HepG2 (cell line): ENCODE data around the gene RILPL1. TPM values are rescaled to one million over a fixed set of nuclear protein-coding genes. Genes with fewer than 3 reads are reported as not detected.

Experiments used
- AKAP8 ChIP-seq: sonication (generic); formaldehyde crosslinking; IDR thresholded peaks from 2 replicates; pipeline ENCODE4 v1.5.1; 2020; ENCODE audit warnings: mild to moderate bottlenecking, missing genetic modification reagents
- BRF2 ChIP-seq: sonication (generic); formaldehyde crosslinking; IDR thresholded peaks from 2 replicates; pipeline ENCODE4 v1.8.1; 2022; ENCODE audit warnings: mild to moderate bottlenecking, missing genetic modification reagents
- CREBL2 ChIP-seq: sonication (generic); formaldehyde crosslinking; IDR thresholded peaks from 2 replicates; pipeline ENCODE4 v1.8.1; 2023; ENCODE audit warnings: missing genetic modification reagents, mild to moderate bottlenecking, borderline replicate concordance
- FOXK1 ChIP-seq: sonication (generic); formaldehyde crosslinking; IDR thresholded peaks from 2 replicates; pipeline ENCODE4 v1.4.0; 2020; ENCODE audit warnings: low read depth, missing genetic modification reagents, borderline replicate concordance
- FOXO4 ChIP-seq: sonication (generic); formaldehyde crosslinking; conservative IDR thresholded peaks from 2 replicates; pipeline ENCODE4 v1.8.1; 2023; ENCODE audit warnings: missing genetic modification reagents
- GABPA ChIP-seq, 2 experiments: IDR thresholded peaks; 2 replicates each; pipeline ENCODE4 v1.6.1; 2011 to 2016; ENCODE audit warnings: low read depth in 2 of 2, low read length in 1 of 2, missing biosample characterization in 1 of 2, missing genetic modification characterization in 1 of 2
- HINFP ChIP-seq: sonication (generic); formaldehyde crosslinking; IDR thresholded peaks from 2 replicates; pipeline ENCODE4 v1.4.0; 2020; ENCODE audit warnings: low read depth, mild to moderate bottlenecking, missing genetic modification reagents
- HNF4G ChIP-seq, 2 experiments: sonication (generic) in 1 of 2; formaldehyde crosslinking in 1 of 2; IDR thresholded peaks; 2 replicates each; pipeline versions ENCODE4 v1.4.0 to v1.6.1; 2011 to 2020; ENCODE audit warnings: borderline replicate concordance in 2 of 2, low read depth in 2 of 2, mild to moderate bottlenecking in 2 of 2, low read length in 1 of 2, missing genetic modification reagents in 1 of 2, moderate library complexity in 1 of 2
- MAFG ChIP-seq: sonication (generic); formaldehyde crosslinking; IDR thresholded peaks from 2 replicates; pipeline ENCODE4 v1.5.1; 2020; ENCODE audit warnings: mild to moderate bottlenecking, missing genetic modification reagents
- NCOR1 ChIP-seq: fragments of 200-600 bp; sonication (generic); IDR thresholded peaks from 2 replicates; pipeline ENCODE4 v1.7.0; 2017; ENCODE audit warnings: antibody characterized with exemption, low read length, borderline replicate concordance
- NR2F2 ChIP-seq: IDR thresholded peaks from 2 replicates; pipeline ENCODE4 v1.6.1; 2012; ENCODE audit warnings: low read depth, inconsistent platforms, borderline replicate concordance
- PAWR ChIP-seq: sonication (generic); formaldehyde crosslinking; IDR thresholded peaks from 2 replicates; pipeline ENCODE4 v1.4.0; 2020; ENCODE audit warnings: missing genetic modification reagents, mild to moderate bottlenecking, borderline replicate concordance
- SALL1 ChIP-seq: sonication (generic); formaldehyde crosslinking; IDR thresholded peaks from 2 replicates; pipeline ENCODE4 v1.8.0; 2022; ENCODE audit warnings: mild to moderate bottlenecking, missing genetic modification reagents
- TEAD3 ChIP-seq: optimal IDR thresholded peaks from 2 replicates; pipeline ENCODE3; 2016; ENCODE audit warnings: borderline replicate concordance
- ZFP90 ChIP-seq: sonication (generic); formaldehyde crosslinking; IDR thresholded peaks from 2 replicates; pipeline ENCODE4 v1.8.0; 2022; ENCODE audit warnings: missing genetic modification reagents, mild to moderate bottlenecking, inconsistent platforms, borderline replicate concordance
- ZMYM3 ChIP-seq: sonication (generic); formaldehyde crosslinking; IDR thresholded peaks from 2 replicates; pipeline ENCODE4 v1.5.1; 2020; ENCODE audit warnings: mild to moderate bottlenecking, missing genetic modification reagents
- ZNF18 ChIP-seq: sonication (generic); formaldehyde crosslinking; IDR thresholded peaks from 2 replicates; pipeline ENCODE4 v1.8.0; 2022; ENCODE audit warnings: mild to moderate bottlenecking, missing genetic modification reagents; ENCODE audit not compliant: insufficient replicate concordance
- ZNF354B ChIP-seq: sonication (generic); formaldehyde crosslinking; IDR thresholded peaks from 2 replicates; pipeline ENCODE4 v1.8.0; 2022; ENCODE audit warnings: mild to moderate bottlenecking, missing genetic modification reagents
- ZNF557 ChIP-seq: sonication (generic); formaldehyde crosslinking; IDR thresholded peaks from 2 replicates; pipeline ENCODE4 v1.4.0; 2020; ENCODE audit warnings: missing genetic modification reagents
- ZNF563 ChIP-seq: sonication (generic); formaldehyde crosslinking; IDR thresholded peaks from 2 replicates; pipeline ENCODE4 v1.8.0; 2022; ENCODE audit warnings: mild to moderate bottlenecking, moderate library complexity, missing genetic modification reagents
- ZNF639 ChIP-seq: conservative IDR thresholded peaks from 2 replicates; pipeline ENCODE4 v1.6.1; 2018; ENCODE audit warnings: missing genetic modification reagents
- ZNF724P ChIP-seq: sonication (generic); formaldehyde crosslinking; IDR thresholded peaks from 2 replicates; pipeline ENCODE4 v1.8.0; 2022; ENCODE audit warnings: missing genetic modification reagents, borderline replicate concordance
- polyA plus RNA-seq, 8 experiments: library from polyadenylated mRNA; depleted of rRNA in 3 of 8; stranded (reverse) in 7 of 8; unstranded in 1 of 8; fragments of >200 nt; fragmentation: Illumina TruSeq in 4 of 8; extraction: Trizol in 4 of 8; gene quantifications; 2 replicates each; pipeline versions ENCODE4 v1.2.1 to v1.2.3, GENCODE V29; 2011 to 2016; ENCODE audit warnings: low read depth in 4 of 8, missing spikeins in 1 of 8, mixed read lengths in 1 of 8; ENCODE audit not compliant: insufficient read depth in 1 of 8
- total RNA-seq, 5 experiments: library from RNA; depleted of rRNA; stranded (reverse); fragments of >200 nt; fragmentation: Illumina TruSeq; extraction: Trizol; gene quantifications; 2 replicates each; pipeline ENCODE4 v1.2.3, GENCODE V29; 2016; ENCODE audit warnings: low read depth in 1 of 5

The RILPL1 gene
- total and polyA plus RNA-seq, 2 of the 13 experiments (the other 11 are each of a cell fraction or from before 2014, with no cell fraction given) = 5.8 to 28.4 TPM

- TF ChIP-seq ZNF18 (CRISPR knock-in tag) = no peak
- TF ChIP-seq NCOR1 = no peak
- TF ChIP-seq HINFP (CRISPR knock-in tag) = no peak
- peak; percentile 46; the same call in 1 of the 2 replicates for TF ChIP-seq ZNF563 (CRISPR knock-in tag)
- no peak for TF ChIP-seq CREBL2 (CRISPR knock-in tag)
- TF ChIP-seq ZFP90 (CRISPR knock-in tag) = 0 out of 2 replicates have a peak, but pooled peaks have one; percentile 54
- peak; percentile 41; the same call in 1 of the 2 replicates for TF ChIP-seq FOXK1
- 0 out of 2 replicates have a peak, but pooled peaks have one; percentile 32 for TF ChIP-seq ZNF639
- TF ChIP-seq BRF2 (CRISPR knock-in tag) = peak; percentile 83
- 0 out of 2 replicates have a peak, but pooled peaks have one; percentile 51 for TF ChIP-seq ZNF557
- no peak for TF ChIP-seq MAFG
- TF ChIP-seq ZNF724P (CRISPR knock-in tag) = no peak
- TF ChIP-seq ZNF354B (CRISPR knock-in tag) = no peak
- TF ChIP-seq TEAD3 = peak; percentile 66
- peak; percentile 74; the same call in 1 of the 2 replicates for TF ChIP-seq NR2F2
- TF ChIP-seq PAWR (CRISPR knock-in tag) = no peak
- peak; percentile 97 for TF ChIP-seq SALL1
- peak; percentile 88 for TF ChIP-seq AKAP8 (CRISPR knock-in tag)
- 0 out of 2 replicates have a peak, but pooled peaks have one; percentile 64 for TF ChIP-seq FOXO4 (CRISPR knock-in tag)
- TF ChIP-seq HNF4G (IDR thresholded peaks at IDR 0.05; ENCODE audit: borderline replicate concordance, low read depth, low read length) = peak; percentile 79; the same call in 1 of the 2 replicates
- peak; percentile 84; the same call in 1 of the 2 replicates for TF ChIP-seq HNF4G (CRISPR knock-in tag; IDR thresholded peaks at IDR 0.05; ENCODE audit: borderline replicate concordance, low read depth)
- no peak for TF ChIP-seq GABPA (IDR thresholded peaks at IDR 0.05; ENCODE audit: low read depth, low read length)
- peak; percentile 37; the same call in 1 of the 2 replicates for TF ChIP-seq GABPA (CRISPR knock-in tag; IDR thresholded peaks at IDR 0.05; ENCODE audit: low read depth)
- TF ChIP-seq ZMYM3 (CRISPR knock-in tag) = peak; percentile 84
Measured at GRCh38 chr12:123472438-123472849, 61.1 kb downstream of the RILPL1 start (continued).
